Transverse colon (tissue), 4 donors: ENCODE measurements around the gene LRRC75B. TPM values are rescaled to one million over a fixed set of nuclear protein-coding genes. Genes with fewer than 3 reads are reported as not detected.

Source experiments
- DNase-seq: peaks from one replicate; pipeline ENCODE4 v3.0.0-alpha.2; 2019
- H3K27ac ChIP-seq, 4 donors: fragments of 200-600 bp; sonication (generic); 2 replicates each; pipeline ENCODE4 v1.5.1; 2016 to 2018; ENCODE audit warnings: inconsistent platforms in 4 of 4
- H3K27me3 ChIP-seq: fragments of 200-600 bp; sonication (generic); 2 replicates; pipeline ENCODE4 v1.5.1; 2017; ENCODE audit warnings: inconsistent platforms
- H3K36me3 ChIP-seq, 4 donors: fragments of 200-600 bp; sonication (generic); 2 replicates each; pipeline ENCODE4 v1.5.1; 2017 to 2019; ENCODE audit warnings: inconsistent platforms in 4 of 4
- H3K4me1 ChIP-seq, 4 donors: fragments of 200-600 bp; sonication (generic); 2 replicates each; pipeline ENCODE4 v1.5.1; 2017 to 2020; ENCODE audit warnings: inconsistent platforms in 4 of 4
- H3K4me3 ChIP-seq, 4 donors: fragments of 200-600 bp; sonication (generic); 1 replicate in 1 of 4; 2 replicates in 3 of 4; pipeline versions ENCODE4 v1.5.1 to v1.6.1; 2017 to 2019; ENCODE audit warnings: inconsistent platforms in 4 of 4
- H3K9me3 ChIP-seq, 2 donors: fragments of 200-600 bp; sonication (generic); 2 replicates each; pipeline ENCODE4 v1.5.1; 2017 to 2019; ENCODE audit warnings: inconsistent platforms in 2 of 2
- EP300 ChIP-seq: sonication (generic); formaldehyde crosslinking; IDR thresholded peaks from one replicate; pipeline ENCODE4 v1.6.1; 2017; ENCODE audit warnings: antibody characterized with exemption, low read depth
- POLR2A ChIP-seq: fragments of 450-650 bp; IDR thresholded peaks from one replicate; pipeline ENCODE4 v1.6.1; 2016; ENCODE audit warnings: antibody characterized with exemption, mild to moderate bottlenecking, moderate library complexity
- POLR2AphosphoS5 ChIP-seq, 3 donors: sonication (generic); formaldehyde crosslinking; IDR thresholded peaks; one replicate each; pipeline ENCODE4 v1.6.1; 2016; ENCODE audit warnings: antibody characterized with exemption in 3 of 3
- WGBS, 2 donors: methylation state at CpG; one replicate each; pipeline ENCODE4 v1.1.5; 2018; ENCODE audit warnings: low coverage in 1 of 2; 5-methylcytosine and 5-hydroxymethylcytosine counted together
- in situ Hi-C, 4 donors: fragments of 200-750 bp; cut with MboI; loops; one replicate each; pipeline versions ENCODE4 v1.15.0 to v1.15.1; 2017; ENCODE audit warnings: low sequenced_read_pairs in 3 of 4, low pct_ligation_motif_present in 1 of 4, low pct_unique_long_range_greater_than_20kb in 1 of 4
- intact Hi-C: fragments of 100-400 bp; cut with DNase I; formaldehyde crosslinking; loops from one replicate; pipeline ENCODE4 v1.15.1; 2023; ENCODE audit warnings: low total_unique reads
- total RNA-seq, 4 donors: library from RNA; depleted of rRNA; stranded (reverse); fragments of >200 nt; gene quantifications; one replicate each; pipeline ENCODE4 v1.1.0, GENCODE V29; 2016
- TF ChIP-seq, protein P1 (sequence below), 5 experiments: fragments of 200-600 bp in 3 of 5; fragments of 450-650 bp in 2 of 5; sonication (generic) in 3 of 5; IDR thresholded peaks; 1 replicate in 2 of 5; 2 replicates in 3 of 5; pipeline ENCODE4 v1.5.1; 2016 to 2017; ENCODE audit warnings: antibody characterized with exemption in 5 of 5, inconsistent platforms in 3 of 5, mild to moderate bottlenecking in 2 of 5, moderate library complexity in 1 of 5

Gene LRRC75B
- total RNA-seq, 4 donors from 2014 or later: 13.3 to 20.6 (median 16.6) TPM

DNA sequence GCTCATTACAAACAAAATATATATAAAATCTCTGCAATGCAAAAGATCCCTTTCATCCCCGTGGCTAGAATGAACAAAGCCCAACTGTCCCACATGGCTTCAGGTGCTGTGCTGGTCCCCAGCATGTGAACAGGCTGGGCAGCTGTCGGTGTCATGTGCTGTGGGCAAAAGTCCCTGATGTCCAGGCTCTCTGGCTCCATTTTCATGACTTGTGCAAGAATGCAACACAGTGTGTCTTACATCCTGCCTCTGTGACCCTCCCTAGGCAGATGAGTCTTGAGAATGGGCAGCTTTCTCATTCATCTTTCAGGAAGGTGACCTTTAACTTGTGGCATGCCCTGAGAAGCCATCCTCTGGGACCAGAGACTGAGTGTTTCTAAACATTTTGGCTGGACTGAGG lies 52.4 kb downstream of the LRRC75B start:
- Histone ChIP-seq H3K4me1 (peaks cover 0 to 6% (median 2%) of the 10 kb centered on the region in 4 donors), H3K27me3 (no peaks in the 10 kb centered on the region), H3K27ac (no peak overlapping the region), H3K4me3 (no peak overlapping the region), H3K36me3 (peaks cover 0 to 45% (median 18%) of the 10 kb centered on the region in 4 donors), H3K9me3 (no peaks in the 10 kb centered on the region)
- TF ChIP-seq EP300: no peak
- TF ChIP-seq, protein P1, sequence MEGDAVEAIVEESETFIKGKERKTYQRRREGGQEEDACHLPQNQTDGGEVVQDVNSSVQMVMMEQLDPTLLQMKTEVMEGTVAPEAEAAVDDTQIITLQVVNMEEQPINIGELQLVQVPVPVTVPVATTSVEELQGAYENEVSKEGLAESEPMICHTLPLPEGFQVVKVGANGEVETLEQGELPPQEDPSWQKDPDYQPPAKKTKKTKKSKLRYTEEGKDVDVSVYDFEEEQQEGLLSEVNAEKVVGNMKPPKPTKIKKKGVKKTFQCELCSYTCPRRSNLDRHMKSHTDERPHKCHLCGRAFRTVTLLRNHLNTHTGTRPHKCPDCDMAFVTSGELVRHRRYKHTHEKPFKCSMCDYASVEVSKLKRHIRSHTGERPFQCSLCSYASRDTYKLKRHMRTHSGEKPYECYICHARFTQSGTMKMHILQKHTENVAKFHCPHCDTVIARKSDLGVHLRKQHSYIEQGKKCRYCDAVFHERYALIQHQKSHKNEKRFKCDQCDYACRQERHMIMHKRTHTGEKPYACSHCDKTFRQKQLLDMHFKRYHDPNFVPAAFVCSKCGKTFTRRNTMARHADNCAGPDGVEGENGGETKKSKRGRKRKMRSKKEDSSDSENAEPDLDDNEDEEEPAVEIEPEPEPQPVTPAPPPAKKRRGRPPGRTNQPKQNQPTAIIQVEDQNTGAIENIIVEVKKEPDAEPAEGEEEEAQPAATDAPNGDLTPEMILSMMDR (IDR thresholded peaks at IDR 0.05): no peak
- TF ChIP-seq POLR2AphosphoS5 (IDR thresholded peaks at IDR 0.05): no peak
- TF ChIP-seq POLR2A: no peak
- WGBS, 2 donors: 90% methylated on average over 2 of the region's 2 CpGs; no CpG with 5 or more reads in 1 of the 2 donors
- no peak for DNase-seq
- intact Hi-C loops: no loop called here
- in situ Hi-C loops: no loop called here

DNA sequence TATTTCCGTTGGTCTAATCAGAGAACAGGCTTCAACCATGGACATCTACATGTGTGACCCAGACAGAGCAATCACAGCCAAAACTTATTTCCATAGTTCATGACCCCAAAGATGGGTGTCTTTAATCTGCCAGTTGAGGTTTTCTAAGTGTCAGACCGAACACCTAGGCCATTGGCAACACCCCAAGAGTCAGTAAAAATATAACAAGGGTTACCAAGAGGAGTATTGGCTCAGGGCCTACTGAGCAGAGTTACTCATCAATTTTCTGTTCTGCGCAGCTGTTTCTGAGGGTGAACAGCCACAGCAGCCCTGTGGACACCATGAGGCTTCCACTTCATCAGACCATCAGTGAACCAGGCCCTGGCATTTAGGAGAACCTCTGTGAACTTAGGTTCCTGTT lies 56.8 kb downstream of the LRRC75B start:
- Histone ChIP-seq H3K9me3 (no peaks in the 10 kb centered on the region), H3K27ac (no peak overlapping the region), H3K4me3 (no peak overlapping the region), H3K36me3 (peaks cover 0 to 9% (median 5%) of the 10 kb centered on the region in 4 donors), H3K4me1 (no peaks in the 10 kb centered on the region), H3K27me3 (no peaks in the 10 kb centered on the region)
- intact Hi-C loops (no loop called here), in situ Hi-C loops (no loop called here)
- 51% methylated on average over 3 of the region's 3 CpGs; no CpG with 5 or more reads in 1 of the 2 donors for WGBS, 2 donors
- no peak for DNase-seq
- TF ChIP-seq, protein P1 (IDR thresholded peaks at IDR 0.05): no peak

Other genes with a start within 250 kb of the LRRC75B start
- gene ADORA2A, start 165.5 kb downstream of the LRRC75B start, total RNA-seq: 1 to 10 TPM in 3 of 4 donors, not detected in 1; 3.0 to 6.2 (median 3.0) TPM
- under 1 TPM in 1 of 4 donors, not detected in 3; 0.32 TPM for gene UPB1, start 97.7 kb downstream of the LRRC75B start, total RNA-seq
- gene GUCD1, start 37.9 kb downstream of the LRRC75B start, total RNA-seq: 100 to 1,000 TPM in 3 of 4 donors, 10 to 100 TPM in 1; 56.7 to 498 (median 277) TPM
- 100 to 1,000 TPM in 2 of 4 donors, 10 to 100 TPM in 2; 21.3 to 127 (median 93.8) TPM for gene SNRPD3, start 37.1 kb downstream of the LRRC75B start, total RNA-seq
- gene GGT1, start 10.1 kb upstream of the LRRC75B start, total RNA-seq: 100 to 1,000 TPM in 1 of 4 donors, 10 to 100 TPM in 3; 52.4 to 167 (median 77.1) TPM
- not detected for gene PIWIL3, start 181.6 kb upstream of the LRRC75B start, total RNA-seq
- gene SGSM1, start 213.1 kb upstream of the LRRC75B start, total RNA-seq: 1 to 10 TPM; 2.5 to 6.2 (median 3.7) TPM